ENCODE measurements around the gene FBXL17.

Gene FBXL17

DNA sequence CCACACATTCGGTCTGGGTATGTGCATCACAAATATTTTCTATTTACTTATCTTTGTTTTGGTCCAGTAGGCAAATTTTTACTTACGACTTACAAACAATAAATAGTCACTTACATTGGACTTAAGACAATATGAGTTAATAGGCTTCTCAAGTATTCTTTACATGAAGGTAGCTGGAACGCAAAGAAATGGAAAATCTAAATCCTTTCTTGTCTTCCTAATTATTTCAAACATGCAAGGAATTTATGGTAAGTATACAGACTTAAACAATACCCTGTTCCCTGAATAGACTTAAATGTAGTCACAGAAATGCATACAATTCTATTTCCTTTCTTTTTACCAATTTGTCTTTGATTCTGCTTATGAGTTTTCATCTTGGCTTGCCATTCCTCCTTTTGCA, 448.6 kb downstream of the FBXL17 start:
- Histone ChIP-seq H3K9ac (ENCODE audit: low read depth, low read length, poor library complexity, severe bottlenecking) (no peak overlapping the region), H3K9me2 (replicated peaks; ENCODE audit: low read depth, low read length) (no peaks in the 10 kb centered on the region), H3K36me3 (ENCODE audit: insufficient read depth, low read length) (no peaks in the 10 kb centered on the region), H3K79me2 (ENCODE audit: insufficient read depth, low read length) (no peaks in the 10 kb centered on the region), H4K20me1 (ENCODE audit: insufficient read depth, low read length, poor library complexity, severe bottlenecking) (no peaks in the 10 kb centered on the region), H3K4me2 (ENCODE audit: low read depth, low read length, poor library complexity, severe bottlenecking) (no peak overlapping the region), H2AFZ (ENCODE audit: low read length) (no peak overlapping the region), H3F3A (ENCODE audit: low read depth) (no peaks in the 10 kb centered on the region), H3K27me3 (ENCODE audit: insufficient read depth, low read length, poor library complexity, severe bottlenecking) (no peaks in the 10 kb centered on the region), H3K4me1 (ENCODE audit: insufficient read depth, low read length, poor library complexity, severe bottlenecking) (peaks cover 7% of the 10 kb centered on the region), H3K9me3 (ENCODE audit: insufficient read depth, low read depth, low read length) (no peaks in the 10 kb centered on the region), H3K4me3 (ENCODE audit: low read length, poor library complexity, severe bottlenecking) (no peak overlapping the region)
- TF ChIP-seq EZH2phosphoT487 (IDR thresholded peaks at IDR 0.05; ENCODE audit: borderline replicate concordance) = no peak
- TF ChIP-seq, protein P1, sequence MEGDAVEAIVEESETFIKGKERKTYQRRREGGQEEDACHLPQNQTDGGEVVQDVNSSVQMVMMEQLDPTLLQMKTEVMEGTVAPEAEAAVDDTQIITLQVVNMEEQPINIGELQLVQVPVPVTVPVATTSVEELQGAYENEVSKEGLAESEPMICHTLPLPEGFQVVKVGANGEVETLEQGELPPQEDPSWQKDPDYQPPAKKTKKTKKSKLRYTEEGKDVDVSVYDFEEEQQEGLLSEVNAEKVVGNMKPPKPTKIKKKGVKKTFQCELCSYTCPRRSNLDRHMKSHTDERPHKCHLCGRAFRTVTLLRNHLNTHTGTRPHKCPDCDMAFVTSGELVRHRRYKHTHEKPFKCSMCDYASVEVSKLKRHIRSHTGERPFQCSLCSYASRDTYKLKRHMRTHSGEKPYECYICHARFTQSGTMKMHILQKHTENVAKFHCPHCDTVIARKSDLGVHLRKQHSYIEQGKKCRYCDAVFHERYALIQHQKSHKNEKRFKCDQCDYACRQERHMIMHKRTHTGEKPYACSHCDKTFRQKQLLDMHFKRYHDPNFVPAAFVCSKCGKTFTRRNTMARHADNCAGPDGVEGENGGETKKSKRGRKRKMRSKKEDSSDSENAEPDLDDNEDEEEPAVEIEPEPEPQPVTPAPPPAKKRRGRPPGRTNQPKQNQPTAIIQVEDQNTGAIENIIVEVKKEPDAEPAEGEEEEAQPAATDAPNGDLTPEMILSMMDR (conservative IDR thresholded peaks at IDR 0.05; ENCODE audit: low read length) = no peak

DNA sequence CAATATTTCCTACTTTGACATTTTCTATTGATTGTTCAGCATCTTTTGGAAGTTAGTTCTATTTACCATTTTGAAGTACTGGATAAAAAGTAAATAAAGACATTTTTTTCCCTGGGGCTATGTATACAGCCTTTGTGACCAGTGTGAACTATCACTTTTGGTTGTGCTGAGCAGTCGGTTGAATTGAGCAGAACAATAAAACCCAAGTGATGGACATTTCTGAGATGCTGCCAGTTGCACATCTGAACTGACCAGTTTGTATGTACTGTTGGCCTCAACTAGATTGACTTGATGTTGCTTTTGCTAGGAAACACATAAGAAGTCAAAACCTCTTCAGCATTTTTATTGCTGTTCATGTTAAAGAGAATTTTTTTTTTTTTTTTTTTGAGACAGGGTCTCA, 451.0 kb downstream of the FBXL17 start:
- no peaks in the 10 kb centered on the region for H3K9me2 ChIP-seq (replicated peaks; ENCODE audit: low read depth, low read length)
- no peak overlapping the region for H3K4me2 ChIP-seq (ENCODE audit: low read depth, low read length, poor library complexity, severe bottlenecking)
- no peak overlapping the region for H3K9ac ChIP-seq (ENCODE audit: low read depth, low read length, poor library complexity, severe bottlenecking)
- H2AFZ ChIP-seq (ENCODE audit: low read length) = no peak overlapping the region
- no peaks in the 10 kb centered on the region for H3F3A ChIP-seq (ENCODE audit: low read depth)
- H3K36me3 ChIP-seq (ENCODE audit: insufficient read depth, low read length) = no peaks in the 10 kb centered on the region
- H3K4me3 ChIP-seq (ENCODE audit: low read length, poor library complexity, severe bottlenecking) = no peak overlapping the region
- H3K79me2 ChIP-seq (ENCODE audit: insufficient read depth, low read length) = no peaks in the 10 kb centered on the region
- no peaks in the 10 kb centered on the region for H4K20me1 ChIP-seq (ENCODE audit: insufficient read depth, low read length, poor library complexity, severe bottlenecking)
- TF ChIP-seq, protein P1 (conservative IDR thresholded peaks at IDR 0.05; ENCODE audit: low read length) = no peak
- no peak for TF ChIP-seq EZH2phosphoT487 (IDR thresholded peaks at IDR 0.05; ENCODE audit: borderline replicate concordance)
- peaks cover 7% of the 10 kb centered on the region for H3K4me1 ChIP-seq (ENCODE audit: insufficient read depth, low read length, poor library complexity, severe bottlenecking)
- no peaks in the 10 kb centered on the region for H3K27me3 ChIP-seq (ENCODE audit: insufficient read depth, low read length, poor library complexity, severe bottlenecking)
- no peaks in the 10 kb centered on the region for H3K9me3 ChIP-seq (ENCODE audit: insufficient read depth, low read depth, low read length)

DNA sequence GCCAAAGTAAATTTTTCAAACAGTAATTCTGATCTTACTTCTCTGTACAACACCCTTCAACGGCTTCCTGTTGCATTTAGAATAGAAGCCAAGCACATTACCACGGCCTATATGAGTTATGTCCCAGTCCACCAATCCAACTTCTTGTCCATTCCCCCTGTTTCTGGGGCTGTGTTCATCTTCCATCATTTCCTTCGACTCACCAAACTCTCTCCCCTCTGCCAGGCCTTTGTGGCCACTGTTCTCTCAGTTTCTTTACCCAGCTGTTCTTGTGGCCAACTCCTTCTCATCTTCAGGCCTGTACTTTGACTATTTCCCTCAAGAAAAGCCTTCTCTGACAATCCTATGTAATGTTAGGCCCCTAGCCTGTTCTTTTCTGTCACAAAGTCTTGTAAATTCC, 451.8 kb downstream of the FBXL17 start:
- Histone ChIP-seq H3K27me3 (ENCODE audit: insufficient read depth, low read length, poor library complexity, severe bottlenecking) (no peaks in the 10 kb centered on the region), H2AFZ (ENCODE audit: low read length) (no peak overlapping the region), H3F3A (ENCODE audit: low read depth) (no peaks in the 10 kb centered on the region), H3K4me3 (ENCODE audit: low read length, poor library complexity, severe bottlenecking) (no peak overlapping the region), H3K4me1 (ENCODE audit: insufficient read depth, low read length, poor library complexity, severe bottlenecking) (peaks cover 10% of the 10 kb centered on the region), H3K9me3 (ENCODE audit: insufficient read depth, low read depth, low read length) (no peaks in the 10 kb centered on the region), H3K79me2 (ENCODE audit: insufficient read depth, low read length) (no peaks in the 10 kb centered on the region), H3K9ac (ENCODE audit: low read depth, low read length, poor library complexity, severe bottlenecking) (no peak overlapping the region), H3K9me2 (replicated peaks; ENCODE audit: low read depth, low read length) (no peaks in the 10 kb centered on the region), H3K36me3 (ENCODE audit: insufficient read depth, low read length) (no peaks in the 10 kb centered on the region), H3K4me2 (ENCODE audit: low read depth, low read length, poor library complexity, severe bottlenecking) (no peak overlapping the region), H4K20me1 (ENCODE audit: insufficient read depth, low read length, poor library complexity, severe bottlenecking) (no peaks in the 10 kb centered on the region)
- TF ChIP-seq, protein P1 (conservative IDR thresholded peaks at IDR 0.05; ENCODE audit: low read length) = no peak
- no peak for TF ChIP-seq EZH2phosphoT487 (IDR thresholded peaks at IDR 0.05; ENCODE audit: borderline replicate concordance)
